IPS-18c (cell line): ENCODE measurements around the gene EIF5A.

Source experiments
- H3K4me3 ChIP-seq: 2 replicates; pipeline ENCODE4 v1.7.0; 2013; ENCODE audit warnings: low read depth, mild to moderate bottlenecking, low read length, moderate library complexity; ENCODE audit not compliant: insufficient read depth
- H3K9me3 ChIP-seq: one replicate; pipeline ENCODE4 v1.6.1; 2013; ENCODE audit warnings: mild to moderate bottlenecking, low read length, moderate library complexity; ENCODE audit not compliant: control insufficient read depth, insufficient read depth

The EIF5A gene

DNA sequence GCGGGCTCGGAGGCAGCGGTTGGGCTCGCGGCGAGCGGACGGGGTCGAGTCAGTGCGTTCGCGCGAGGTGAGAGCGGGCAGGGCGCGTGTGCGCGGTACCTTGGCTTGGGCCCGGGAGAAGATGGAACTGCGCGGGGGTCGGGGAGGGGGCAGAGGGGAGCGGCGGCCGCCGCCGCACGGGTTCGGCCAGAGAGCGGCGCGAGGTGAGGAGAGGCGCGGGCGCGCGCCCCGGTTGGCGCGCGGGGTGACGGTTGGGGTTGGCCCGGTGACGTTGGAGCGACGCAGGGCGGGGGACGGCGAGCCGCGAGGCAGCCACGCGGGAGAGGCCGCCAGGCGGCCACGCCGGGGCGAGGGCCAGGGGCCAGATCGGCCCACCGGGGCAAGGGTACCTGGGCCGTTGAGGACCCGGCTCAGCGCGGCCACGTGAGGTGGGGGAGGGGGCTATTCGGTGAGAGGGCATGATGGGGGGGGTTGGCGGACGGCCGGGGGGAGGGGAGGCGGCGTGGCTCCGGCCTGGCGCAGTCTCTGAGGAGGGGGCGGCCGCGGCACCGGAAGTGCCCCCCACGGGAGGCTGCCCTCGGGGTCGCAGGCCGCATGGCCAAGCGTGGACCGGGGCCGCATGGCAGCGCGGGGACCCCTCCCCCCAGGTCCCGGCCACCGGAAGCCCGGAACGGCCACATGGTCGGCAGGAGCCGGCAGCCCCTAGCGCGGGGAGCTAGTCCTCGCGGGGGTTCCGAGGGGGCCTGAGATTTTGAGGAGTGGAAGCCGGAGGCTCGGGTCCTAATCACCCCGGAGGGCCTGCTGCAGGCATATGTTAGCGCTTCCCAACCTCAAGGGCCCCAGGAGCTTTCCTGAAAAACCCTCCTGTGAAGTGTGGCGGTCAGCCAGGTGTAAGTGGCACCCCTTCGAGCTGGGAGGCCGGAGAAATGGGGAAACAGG is 527 bp downstream of the EIF5A start:
- Histone ChIP-seq H3K9me3 (no peaks in the 10 kb centered on the region), H3K4me3 (peak overlapping the region; percentile 96)

DNA sequence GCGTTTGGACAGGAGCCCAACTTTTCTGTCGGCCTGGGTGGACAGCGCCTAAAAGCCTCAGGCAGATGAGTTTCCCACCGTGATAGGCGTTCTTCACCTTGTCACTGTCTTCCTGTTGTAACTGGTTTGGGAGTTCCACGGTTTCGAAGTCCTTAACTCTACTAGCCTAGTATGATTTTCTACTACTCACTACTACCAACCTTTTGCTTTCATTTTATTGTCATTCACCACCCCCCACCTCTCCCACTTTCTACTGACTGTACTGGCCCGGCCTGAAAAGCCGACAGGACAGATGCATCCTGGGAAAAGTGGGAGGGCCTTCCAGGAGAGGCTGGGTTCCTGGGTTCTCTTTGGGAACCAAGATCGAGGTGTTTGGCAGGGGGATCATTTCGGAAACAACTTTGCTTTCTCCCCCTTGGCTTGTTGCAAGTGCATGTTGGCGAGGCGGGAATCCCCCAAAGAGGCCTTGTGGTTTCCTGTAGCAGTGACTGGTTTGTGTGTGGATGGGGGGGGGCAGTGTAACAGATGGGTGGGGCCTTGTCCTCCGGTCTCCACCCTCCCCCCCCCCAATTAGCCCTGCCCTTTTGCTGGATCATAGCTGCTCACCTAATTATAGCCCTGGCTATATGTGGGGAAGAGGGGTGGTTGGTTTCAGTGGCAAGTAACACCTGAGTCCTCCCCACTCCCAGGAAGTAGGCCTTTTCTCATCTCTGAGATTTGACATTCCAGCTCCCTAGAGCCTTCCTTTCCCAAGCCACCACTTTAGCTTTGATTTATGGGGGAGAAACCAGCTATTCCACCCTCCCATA is 1.4 kb downstream of the EIF5A start:
- Histone ChIP-seq H3K4me3 (peak overlapping the region; percentile 96), H3K9me3 (no peaks in the 10 kb centered on the region)

DNA sequence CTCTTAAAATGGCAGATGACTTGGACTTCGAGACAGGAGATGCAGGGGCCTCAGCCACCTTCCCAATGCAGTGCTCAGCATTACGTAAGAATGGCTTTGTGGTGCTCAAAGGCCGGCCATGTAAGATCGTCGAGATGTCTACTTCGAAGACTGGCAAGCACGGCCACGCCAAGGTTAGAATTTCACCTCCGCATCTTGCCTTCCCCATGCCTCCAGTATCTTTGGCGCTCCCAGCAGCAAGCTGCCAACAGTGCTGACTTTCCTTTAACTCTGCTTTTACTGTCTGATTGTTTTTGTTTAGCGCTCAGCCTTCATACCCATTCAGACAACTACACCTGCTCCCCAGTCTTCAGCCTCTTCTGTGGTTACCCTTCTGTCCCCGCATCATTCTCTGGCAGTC is 2.2 kb downstream of the EIF5A start:
- no peak overlapping the region for H3K4me3 ChIP-seq
- H3K9me3 ChIP-seq = no peaks in the 10 kb centered on the region

DNA sequence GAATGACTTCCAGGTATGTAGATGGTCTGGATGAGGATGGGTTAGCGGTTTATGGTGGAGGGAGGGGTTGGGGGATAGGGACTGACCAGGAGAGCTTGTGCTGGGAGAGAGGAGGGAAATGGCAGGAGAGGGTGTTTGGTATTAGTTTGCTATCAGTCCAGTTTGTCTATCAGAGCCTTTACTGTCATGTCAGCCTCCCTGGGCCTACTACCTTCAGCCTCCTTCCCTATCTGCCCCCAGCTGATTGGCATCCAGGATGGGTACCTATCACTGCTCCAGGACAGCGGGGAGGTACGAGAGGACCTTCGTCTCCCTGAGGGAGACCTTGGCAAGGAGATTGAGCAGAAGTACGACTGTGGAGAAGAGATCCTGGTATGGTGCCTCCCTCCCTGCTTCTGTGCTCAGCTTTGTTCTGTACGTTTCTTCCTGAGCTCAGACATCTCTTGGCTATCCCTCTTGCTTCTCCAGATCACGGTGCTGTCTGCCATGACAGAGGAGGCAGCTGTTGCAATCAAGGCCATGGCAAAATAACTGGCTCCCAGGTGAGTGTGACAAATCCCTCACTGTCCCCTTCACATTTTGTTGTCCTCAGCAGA is 3.8 kb downstream of the EIF5A start:
- H3K9me3 ChIP-seq = peaks cover 2% of the 10 kb centered on the region
- no peak overlapping the region for H3K4me3 ChIP-seq

DNA sequence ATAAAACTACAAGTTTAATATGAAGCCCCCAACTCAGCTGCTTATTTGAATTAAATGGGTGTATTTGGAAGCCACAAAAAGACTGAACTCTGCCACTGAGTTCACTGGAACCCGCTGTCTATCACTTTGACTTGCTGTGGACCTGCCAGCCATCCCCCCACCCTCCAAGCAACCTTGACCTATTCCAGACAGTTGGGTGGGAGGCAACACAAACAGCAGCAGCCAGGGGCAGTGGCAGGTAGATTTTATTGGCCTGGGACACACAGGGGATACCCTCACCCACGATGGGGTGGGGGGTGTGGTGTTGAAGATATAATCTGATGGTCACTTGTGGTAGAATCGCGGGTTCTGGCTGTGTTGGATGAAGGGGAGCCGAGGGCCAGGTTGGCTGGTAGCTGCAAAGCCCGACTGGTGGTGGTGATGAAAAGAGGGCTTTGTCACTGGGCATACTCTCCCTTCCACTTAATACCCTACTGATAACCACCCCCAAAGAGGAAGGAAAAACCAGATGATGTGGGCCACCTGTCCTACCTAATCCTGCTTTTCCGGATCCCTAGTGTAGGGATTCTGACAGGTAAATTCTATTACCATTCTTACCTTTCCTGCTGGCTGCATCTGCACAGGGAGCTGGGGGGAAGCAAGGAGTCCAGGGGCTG is 5.1 kb downstream of the EIF5A start:
- Histone ChIP-seq H3K9me3 (peaks cover 2% of the 10 kb centered on the region), H3K4me3 (no peak overlapping the region)

DNA sequence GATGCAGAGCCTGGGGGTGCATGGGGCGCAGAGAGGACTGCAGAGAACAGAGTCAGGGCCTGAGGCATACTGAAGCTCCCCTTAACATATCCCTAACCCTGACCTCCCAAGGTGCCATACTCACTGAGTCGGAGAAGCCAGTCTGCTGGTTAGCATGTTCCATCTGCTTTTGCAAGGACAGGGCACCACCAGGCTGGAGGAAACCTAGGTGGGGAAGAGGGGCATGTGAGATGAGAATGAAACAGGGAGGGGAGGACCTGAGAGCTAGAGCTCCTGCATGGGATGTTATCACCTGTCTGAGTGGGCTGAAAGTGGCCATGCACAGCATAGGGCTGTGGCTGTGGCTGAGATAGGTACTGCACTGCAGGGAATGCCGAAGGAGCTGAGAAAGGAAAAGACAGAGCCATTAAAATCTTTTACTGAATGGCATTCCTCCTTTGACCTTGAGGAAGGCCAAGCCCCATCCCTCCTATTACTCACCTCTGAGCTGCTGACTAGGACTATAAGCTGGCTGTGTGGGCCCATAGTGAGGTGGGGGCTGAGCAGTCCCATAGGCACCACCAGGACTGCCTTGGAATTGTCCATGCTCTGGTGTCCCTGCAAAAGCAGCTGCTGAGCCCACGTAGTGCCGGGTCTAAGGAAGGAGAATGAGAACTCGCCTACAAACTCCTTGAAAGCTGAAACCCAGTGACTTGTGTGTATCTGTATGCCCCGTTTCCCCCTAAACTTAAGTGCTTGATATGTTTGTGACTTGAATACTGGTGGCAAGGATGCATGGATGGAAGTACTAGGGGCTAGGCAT is 5.9 kb downstream of the EIF5A start:
- Histone ChIP-seq H3K4me3 (no peak overlapping the region), H3K9me3 (peaks cover 2% of the 10 kb centered on the region)

DNA sequence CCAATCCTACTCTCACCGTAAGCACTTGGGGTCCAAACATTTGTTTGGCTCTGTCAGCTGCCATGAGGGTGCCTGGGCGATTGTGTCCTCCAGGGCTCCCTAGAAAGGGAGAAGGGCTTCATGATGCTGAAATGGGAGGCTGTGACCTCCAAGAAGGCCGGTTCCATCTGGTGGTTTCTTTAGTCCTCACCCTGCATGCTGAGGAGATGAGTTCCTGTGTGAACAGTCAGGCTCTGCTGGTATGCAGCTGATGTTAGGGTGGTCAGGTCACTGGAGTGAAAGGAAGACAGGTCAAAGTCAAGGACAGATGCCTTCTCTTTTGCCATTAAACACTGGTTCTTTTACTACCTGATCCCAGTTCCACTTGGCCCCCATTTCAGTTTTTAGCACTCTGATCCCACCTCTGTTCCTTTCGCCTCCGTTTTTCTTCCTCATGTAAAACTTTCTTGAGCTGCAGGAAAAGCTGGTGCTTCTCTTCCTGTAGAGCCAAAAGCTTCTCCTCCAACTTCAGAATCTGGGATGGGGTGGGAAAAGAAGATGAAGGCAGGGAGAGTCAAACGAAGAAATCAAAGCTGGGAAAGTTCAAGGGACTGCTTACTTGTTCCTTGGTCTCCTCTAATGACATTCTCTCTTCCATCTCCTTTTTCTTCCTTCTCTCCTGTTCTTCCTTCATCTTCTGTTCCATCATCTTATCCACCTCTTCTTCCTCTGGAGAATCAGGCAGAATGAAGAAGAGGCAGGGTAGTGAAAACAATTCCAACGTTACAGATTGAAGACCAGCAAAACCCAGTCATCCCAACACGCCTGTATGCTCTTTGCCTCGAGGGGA is 6.7 kb downstream of the EIF5A start:
- peaks cover 2% of the 10 kb centered on the region for H3K9me3 ChIP-seq
- peak overlapping the region; percentile 88 for H3K4me3 ChIP-seq

DNA sequence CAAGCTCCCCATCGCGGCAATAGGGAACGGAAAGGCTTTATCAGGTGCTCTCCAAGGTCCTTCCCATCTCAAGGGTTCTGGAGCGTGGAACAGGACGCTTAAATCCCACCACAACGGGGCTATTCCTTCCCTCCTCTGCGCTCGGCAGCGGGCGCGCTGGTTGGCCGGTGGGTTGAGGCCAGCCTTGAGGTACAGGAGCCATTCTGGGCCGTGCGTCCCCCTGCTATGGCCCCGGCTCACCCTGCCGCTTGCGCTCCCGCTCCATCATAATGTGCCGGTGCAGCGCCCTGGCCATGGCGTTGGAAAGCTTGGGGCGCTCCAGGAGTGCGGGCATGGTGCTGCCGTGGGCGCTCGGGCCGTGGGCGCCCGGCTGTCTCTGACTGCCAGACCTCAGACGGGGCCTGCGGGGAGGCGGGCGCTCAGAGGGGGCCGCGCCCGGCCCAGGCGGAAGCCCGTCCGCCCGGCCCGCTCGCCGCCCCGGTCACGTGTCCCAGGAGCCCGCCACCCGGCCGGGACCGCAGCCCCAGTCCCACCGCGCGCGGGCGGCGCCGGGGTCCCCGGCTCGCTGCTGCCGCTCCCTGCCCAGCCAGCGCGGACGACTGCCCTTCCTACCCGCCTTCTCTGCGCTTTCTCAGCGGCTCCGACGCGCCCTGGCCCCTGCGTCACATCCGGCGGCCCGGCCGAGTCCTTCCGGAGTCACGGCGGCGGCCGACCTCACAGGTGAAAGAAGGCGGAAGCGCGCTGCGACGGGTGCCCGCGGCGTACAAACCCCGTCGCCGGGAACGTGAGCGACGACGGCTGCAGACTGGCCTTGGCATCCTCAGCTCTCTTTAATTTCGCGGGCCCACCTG is 7.5 kb downstream of the EIF5A start, which contains the start of gene GPS2:
TSS of gene GPS2 (minus strand) at position 642 of the 851 bp plus-strand sequence. CDS start at position 334, 308 bp downstream.
- Histone ChIP-seq H3K9me3 (peaks cover 2% of the 10 kb centered on the region), H3K4me3 (peak within 1 kb of the TSS; percentile 88)

DNA sequence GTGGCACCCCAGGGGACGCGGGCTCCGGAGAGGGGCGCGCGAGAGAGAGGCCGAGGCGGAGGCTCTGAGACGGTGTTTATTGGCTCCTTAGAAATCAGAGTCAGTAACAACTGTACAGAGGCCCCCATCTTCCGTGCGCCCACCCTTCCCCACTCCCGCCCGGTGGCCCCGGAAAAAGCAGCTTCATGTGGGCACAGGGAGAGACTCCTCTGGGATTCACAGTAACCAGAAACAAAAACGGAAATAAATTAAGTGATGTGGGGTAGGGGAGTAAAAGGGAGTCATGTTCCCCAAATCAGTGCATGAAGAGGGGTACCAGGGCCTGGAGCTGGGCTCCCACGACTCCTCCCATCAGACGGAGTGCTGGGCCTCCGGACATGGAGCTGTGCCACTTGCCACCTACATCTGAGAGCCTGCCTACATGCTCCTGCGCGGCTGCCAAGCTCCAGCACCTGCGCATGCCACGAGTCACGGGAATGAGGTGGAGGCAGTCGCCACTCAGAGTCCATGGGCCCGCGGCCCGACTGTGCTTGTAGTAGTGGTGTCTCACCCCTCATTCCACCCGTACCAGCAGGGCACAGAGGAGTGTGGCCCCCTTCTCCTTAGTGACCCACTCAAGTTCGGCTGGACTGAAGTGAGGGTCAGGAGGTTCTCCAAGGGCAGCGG is 8.3 kb downstream of the EIF5A start:
- H3K4me3 ChIP-seq = peak overlapping the region; percentile 88

DNA sequence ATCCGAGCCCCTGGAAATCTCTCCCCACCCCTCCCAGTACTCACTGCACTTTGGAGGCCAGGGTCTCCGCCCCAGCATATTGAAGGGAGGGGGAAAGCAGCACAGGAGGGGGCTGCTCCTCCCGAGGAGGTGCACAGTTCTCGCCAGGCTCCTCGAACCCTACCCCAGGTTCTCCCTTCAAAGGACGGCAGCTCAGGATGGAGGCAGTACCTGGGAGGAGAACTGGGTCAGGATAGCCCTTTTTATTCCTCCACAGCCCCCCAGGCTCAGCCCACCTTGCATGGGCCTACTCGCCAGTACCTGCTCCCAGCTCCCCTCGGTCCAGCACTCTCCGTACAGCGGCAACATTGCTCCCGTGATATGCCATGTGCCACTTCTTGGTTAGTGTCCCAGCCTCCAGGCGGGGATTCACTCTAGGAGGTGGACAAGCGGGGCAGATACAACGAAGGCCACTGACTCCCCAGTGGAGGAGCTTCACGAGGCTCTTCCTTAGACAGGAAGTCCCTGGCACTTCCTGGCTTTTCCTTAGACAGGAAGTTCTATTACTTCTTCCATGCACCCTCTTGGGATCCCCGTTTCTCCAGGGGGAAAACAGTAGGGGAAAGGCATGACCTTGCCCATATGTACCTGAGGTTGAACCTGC is 9.9 kb downstream of the EIF5A start:
- Histone ChIP-seq H3K4me3 (no peak overlapping the region), H3K9me3 (peaks cover 2% of the 10 kb centered on the region)

More for the DNA sequence above, 8.3 kb downstream of the EIF5A start:
- peaks cover 2% of the 10 kb centered on the region for H3K9me3 ChIP-seq

DNA sequence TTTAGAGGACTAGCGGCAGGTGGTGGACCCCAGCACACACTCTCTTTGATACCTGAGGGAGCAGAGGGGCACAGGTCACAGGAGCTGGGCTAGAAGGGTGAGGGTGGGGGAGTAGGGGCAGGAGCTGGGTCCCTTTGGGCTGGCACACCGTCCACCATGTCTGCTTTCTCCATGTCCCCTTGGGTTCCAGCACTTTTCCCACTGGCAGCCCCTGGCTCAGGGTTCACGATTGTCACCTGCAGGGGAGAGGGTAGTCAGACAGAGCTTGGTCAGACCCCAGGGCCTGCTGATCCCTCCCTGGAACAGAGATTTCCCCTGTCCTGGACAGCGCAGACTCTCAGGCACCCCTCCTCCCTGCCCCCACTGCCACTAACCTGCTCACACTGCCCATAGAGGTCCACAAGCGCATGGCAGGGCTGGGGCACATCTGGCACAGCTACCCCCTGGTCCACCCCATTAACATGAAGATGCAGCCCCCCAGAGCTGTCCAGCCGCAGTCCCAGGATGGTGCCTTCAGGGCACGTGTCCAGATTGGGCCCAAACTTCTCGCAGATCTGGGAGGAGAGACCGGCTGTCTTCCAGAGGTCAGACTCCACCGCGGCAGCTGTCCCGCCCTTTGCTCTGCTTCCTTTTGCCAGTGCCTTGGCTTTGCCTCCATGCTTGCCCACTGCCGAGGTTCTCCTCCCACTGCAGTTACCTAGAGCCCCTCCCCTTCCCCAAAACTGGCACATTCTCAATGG is 10.9 kb downstream of the EIF5A start:
- Histone ChIP-seq H3K9me3 (peaks cover 2% of the 10 kb centered on the region), H3K4me3 (no peak overlapping the region)

DNA sequence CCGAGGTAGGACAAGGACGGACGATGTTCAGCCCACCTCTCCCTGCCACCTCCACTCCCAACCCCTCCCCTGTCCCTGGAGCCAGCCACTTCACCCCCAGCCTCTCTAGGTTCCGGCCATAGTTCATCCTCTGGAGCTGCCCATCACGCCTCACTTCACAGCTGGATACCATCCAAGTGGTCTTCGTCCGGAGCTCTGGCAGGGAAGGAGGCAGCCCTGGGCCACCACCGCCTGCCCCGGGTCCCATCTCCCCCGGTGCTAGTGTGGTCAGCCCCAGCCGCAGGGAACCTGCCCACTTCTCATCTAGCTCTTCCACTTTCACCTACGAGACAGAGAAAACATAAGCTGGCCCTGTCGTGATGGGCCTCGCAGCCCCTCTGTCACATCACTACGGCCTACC is 14.0 kb downstream of the EIF5A start:
- Histone ChIP-seq H3K4me3 (no peak overlapping the region), H3K9me3 (no peaks in the 10 kb centered on the region)

DNA sequence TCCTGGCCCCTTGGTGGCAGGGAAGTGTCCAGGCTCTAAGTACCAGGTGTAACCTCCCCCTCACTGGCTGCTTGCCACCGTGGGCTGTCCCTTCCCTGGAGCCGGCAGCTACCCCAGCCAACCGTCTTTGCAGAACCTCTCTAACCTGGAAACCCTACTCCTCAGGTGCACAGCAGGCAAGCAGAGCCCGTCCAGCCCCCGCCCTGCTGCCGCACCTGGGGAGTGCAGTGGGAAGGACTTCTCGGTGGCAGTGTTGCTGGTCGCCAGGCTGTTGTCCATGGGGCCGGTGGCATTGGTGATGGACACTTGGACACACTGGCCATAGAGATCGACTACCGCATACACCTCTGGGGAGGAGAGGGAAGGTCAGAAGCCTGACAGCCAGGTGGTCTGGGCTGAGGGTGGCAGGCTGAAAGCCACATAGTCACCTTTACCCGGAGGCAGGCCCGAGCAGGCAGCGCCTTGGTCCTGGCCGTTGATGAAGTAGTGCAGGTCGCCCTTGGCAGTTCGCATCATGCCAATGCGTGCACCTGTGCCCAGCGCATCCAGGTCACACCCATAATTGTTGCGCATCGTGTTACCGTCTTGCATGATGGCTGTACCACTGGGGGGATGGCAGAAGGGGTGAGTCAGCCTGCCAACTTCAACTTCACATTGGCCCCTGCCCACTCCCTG is 15.2 kb downstream of the EIF5A start:
- Histone ChIP-seq H3K4me3 (no peak overlapping the region), H3K9me3 (no peaks in the 10 kb centered on the region)
